HG02678 (cell line): ENCODE measurements around the gene GLRA3.
"Not testable (repeated sequence)": the region's sequence is repeated elsewhere in the genome, so short reads cannot be mapped to it uniquely, and the experiment has no call there.

Experiments
- ATAC-seq: cut with Tn5 transposase; IDR thresholded peaks from one replicate; pipeline ENCODE4 v1.9.1; 2021; ENCODE audit warnings: mild to moderate bottlenecking, moderate library complexity; ENCODE audit not compliant: unreplicated experiment

GLRA3 gene

DNA sequence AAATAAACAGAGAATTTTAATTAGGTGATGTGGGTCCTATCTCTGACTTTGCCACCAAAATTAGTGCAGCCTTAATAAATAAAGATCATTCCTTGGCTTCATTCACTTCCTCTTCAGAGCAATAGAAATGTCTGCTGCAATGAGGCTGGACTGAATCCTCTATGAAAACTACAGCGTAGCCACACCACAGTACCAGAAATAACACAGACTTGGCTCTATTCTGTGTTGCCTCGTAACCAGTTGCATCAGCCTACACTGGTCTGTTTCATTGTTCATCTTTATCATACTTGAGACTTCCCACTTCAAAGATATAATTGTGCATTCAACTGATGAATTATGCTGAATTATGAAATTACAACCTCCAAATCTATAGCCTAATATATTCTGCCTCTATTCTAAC lies 15.8 kb downstream of the GLRA3 start:
- ATAC-seq: no peak

DNA sequence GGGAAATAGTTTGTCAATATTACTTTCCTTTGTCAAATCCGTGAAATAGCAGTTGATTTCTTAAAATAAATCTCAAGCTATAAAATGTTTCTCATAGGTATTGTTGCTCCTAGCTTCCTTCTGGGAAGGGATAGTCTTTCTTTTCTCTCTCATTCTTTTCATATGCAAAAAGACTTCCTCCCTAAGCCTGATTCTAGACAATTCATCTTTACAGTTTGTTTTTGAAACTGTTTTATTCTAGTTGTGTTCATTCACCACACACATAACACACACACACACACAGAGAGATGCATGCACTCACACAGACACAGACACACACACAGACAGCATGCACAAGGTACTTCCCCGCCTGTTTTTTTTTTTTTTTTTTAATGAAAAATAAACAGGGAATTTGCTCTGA lies 18.2 kb downstream of the GLRA3 start:
- ATAC-seq: no peak

DNA sequence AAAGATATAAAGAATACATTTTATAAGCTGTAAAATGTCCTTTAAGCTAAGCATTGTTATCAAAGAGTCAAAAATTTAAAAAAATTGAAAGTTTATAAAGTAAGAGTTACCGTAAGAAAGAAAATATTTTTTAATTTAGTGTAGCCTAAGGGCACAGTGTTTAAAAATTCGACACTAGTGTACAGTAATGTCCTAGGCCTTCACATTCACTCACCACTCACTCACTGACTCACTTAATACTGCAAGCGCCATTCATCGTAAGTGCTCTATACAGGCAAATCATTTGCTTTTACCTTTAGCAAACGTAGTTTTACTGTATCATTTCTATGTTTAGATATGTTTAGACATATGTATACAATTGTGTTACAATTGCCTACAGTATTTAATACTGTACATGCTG lies 20.2 kb downstream of the GLRA3 start:
- ATAC-seq: no peak

- ATAC-seq: no peak
Observed at GRCh38 chr4:174808119-174808518, 20.9 kb downstream of the GLRA3 start.

DNA sequence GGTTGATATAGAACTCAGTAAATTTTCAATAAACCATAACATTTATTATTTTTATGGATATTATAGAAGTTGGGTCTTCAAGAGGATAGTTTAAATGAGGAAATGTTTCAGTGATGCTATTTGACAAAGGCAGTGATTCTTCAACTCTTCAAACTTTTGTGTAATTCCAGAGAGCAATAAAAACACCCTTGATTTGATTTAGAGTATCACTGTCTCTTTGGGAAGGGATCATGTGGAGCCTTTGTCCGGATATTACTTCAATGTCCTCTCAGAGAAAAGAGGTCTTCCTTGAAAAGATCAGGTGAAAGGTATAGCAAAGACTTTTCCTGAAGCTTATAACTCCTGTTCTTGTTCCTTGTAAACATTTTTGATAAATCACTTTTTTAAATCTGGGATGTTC lies 23.3 kb downstream of the GLRA3 start:
- no peak for ATAC-seq

DNA sequence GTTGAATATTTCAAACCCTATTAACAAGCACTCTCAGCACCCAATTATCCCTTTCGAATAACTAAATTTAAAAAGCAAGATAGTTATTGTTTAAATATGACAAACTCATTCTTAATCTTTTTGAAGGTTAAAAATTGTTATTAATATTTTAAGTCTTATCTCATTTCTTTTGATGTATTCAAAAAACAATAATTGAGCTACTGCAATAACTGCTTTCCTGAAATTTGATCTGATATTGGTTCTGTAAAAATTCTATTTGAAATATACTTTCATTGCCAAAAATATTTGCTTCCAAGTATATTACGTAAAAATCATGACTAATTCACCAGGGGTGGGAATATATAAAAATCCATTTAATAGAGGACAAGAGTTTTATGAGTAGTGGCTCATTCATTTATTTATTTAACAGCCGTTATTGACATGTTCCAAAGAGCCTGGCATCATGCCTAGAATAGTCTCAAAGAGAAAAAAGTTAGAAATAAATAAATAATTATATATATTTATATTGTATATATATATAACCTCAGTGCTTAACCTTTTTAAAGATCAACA lies 34.4 kb downstream of the GLRA3 start:
- ATAC-seq: no peak

GRCh38 chr4:174789657-174790056 lies 39.4 kb downstream of the GLRA3 start:
- ATAC-seq: no peak

- not testable (repeated sequence) for ATAC-seq
Observed at GRCh38 chr4:174778274-174778986, 50.6 kb downstream of the GLRA3 start.

DNA sequence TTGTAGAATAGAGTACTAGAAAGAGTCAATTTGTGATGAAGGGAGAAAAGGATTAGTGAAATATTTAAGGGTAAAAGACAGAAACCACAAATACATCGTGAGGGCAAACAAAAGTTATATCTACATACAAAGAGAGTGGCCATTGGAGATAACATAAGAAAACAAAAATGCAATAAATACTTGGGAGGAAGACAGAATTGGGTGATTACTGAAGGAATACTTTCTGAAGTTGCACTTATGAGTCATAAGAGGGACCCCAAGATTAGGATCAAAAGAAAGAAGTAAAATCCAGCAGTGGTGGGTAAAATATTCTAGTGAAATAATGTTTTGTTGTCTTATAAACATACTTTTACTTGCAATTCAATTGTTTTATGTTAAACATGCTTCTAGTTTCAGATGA lies 53.7 kb downstream of the GLRA3 start:
- no peak for ATAC-seq

DNA sequence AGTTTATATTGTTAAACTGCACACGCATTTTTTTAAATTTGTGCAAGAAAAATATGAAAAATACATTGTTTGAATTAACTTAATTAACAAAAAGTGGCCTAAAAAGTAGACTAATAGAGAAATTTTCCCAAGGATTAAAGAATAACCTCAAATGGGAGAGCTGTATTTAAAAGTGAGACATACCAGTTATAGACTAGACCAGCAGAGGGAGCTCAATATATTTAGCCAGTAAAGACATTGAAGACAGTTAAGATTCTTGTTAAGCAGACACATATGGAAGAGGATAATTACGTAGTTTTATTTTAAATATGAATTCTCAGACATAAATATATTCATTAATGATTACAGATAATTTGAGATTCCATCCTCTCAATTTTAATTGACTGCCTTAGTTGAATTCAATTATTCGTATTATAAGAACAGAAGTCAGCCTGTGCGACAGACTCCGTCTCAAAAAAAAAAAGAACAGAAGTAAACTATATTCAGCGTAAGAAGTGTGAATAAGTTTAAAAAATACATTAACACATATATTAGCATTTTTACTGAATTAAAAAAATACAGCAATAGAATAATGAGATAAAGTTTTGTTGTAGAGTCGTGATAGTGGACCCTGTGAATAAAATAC lies 64.8 kb downstream of the GLRA3 start:
- ATAC-seq: peak; percentile 68

- peak; percentile 74 for ATAC-seq
Observed at GRCh38 chr4:174763454-174764104, 65.5 kb downstream of the GLRA3 start.

GRCh38 chr4:174761451-174761850 lies 67.6 kb downstream of the GLRA3 start:
- no peak for ATAC-seq

- no peak for ATAC-seq
Observed at GRCh38 chr4:174757736-174758135, 71.3 kb downstream of the GLRA3 start.

- no peak for ATAC-seq
Observed at GRCh38 chr4:174753021-174753420, 76.0 kb downstream of the GLRA3 start.

DNA sequence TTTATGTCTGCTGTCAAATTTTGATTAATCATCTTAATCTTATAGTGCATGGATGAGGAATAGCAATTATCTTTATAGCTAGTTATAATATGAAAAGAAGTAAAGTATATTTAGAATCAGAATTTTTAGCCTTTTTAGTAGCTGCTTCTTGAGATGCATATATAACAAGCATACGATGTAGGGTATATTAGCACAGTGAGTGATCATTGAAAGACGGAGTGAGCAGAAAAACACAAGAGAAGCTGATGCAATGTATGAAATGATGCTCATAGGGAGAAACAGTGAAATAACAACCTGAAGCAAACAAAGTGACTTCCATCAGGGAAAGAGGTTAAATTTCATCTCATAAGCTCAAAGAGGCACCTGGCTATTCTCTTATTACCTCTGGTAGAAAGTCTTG lies 77.0 kb downstream of the GLRA3 start:
- no peak for ATAC-seq

DNA sequence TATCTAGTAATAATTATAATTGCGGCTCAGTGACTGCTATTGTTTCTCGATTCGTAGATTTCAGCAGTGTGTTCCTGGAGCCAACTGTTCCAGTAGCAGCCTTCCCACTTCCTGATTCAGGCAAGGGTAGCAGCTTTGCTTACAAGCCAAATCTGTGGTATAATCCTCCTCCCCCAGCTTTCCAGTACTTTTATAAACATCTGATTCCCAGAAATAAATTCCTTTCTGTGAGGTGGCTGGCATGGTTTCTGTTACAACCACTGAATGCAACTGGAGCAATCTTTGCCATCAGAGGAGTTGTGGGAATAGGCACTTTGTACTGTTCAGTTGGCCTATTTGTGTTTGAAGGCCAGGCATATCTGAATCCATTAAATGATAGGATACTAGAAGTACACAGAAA lies 80.0 kb downstream of the GLRA3 start:
- ATAC-seq: no peak

DNA sequence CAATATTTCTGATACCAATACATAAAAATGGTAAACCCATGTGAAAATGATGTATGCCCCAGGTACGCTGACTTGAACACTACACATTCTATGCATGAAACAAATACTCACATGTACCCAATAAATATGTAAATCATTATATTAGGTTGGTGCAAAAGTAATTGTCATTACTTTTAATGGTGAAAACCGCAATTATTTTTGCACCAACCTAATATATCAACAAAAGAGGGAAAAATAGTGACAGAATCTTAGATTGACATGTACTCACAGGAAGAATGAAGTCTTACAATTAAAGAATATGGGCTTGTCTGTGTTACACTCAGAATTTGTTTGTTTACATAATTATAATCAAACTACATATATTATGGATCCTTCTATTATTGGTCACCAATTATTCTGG lies 82.3 kb downstream of the GLRA3 start:
- no peak for ATAC-seq

- ATAC-seq: no peak
Observed at GRCh38 chr4:174742561-174742960, 86.5 kb downstream of the GLRA3 start.

DNA sequence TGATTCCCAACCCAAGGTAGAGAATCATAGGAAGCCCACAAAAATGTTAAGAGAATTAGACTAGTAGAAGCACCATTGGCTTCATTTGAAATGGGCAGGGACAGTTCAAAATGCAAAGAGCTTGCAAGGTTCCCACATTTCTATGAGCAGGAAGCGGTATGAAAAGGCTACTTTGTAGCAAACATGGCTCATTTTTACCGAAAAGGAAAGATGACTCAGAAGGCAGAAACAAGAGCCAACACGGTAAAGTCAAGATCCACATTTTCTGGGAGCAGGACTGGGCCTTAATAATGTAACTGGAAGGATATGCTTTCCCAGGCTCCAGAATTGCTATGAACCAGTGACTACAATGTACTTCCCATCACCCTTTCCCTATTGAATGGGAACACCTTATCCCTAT lies 89.5 kb downstream of the GLRA3 start:
- ATAC-seq: no peak

DNA sequence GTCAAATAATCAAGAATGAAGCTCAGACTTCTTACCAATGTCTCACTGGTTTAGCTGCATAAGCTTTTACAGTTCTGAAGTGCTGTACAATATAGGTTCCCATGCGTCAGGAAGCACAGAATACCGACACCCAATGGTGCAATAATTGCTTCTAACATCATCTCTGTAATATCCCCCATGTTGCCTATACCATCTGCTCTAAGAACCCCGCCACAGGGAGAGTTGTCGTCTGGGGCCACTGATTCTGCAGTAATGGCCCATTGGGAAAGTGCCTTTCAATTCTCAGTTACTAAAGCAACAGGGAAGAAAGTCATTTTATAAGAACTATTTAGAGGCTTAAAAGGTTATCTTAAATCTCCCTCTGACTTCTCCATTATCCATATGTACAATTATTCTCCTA lies 94.9 kb downstream of the GLRA3 start:
- no peak for ATAC-seq

DNA sequence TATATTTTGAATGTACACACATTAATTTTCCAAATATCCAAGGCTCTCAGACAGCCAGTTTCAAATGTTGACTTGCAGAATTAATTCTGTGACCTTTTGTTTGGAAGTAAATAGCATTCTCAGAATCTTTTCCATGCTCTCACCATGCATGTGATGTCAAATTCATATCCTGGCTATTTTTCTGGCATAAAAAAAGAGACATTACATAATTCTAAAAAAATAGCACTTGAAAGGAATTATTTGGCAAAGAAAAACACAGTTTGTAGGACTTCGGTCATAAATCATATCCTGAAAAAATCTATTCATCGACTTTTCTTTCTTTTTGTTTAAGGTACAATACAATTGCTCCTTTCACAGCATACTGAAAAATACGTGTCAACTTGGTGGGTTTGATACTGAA lies 111.2 kb downstream of the GLRA3 start:
- ATAC-seq: no peak
